ENCODE data around the gene RNF39. TPM values are rescaled to one million over a fixed set of nuclear protein-coding genes. Genes with fewer than 3 reads are reported as not detected.

RNF39 gene
- total and polyA plus RNA-seq, 2 of the 4 experiments (the other 2 are of a cell fraction) = not detected

- Histone ChIP-seq H2BK15ac (ENCODE audit: low read depth, low read length) (no peak overlapping the region), H4K5ac (ENCODE audit: low read depth, low read length) (no peak overlapping the region), H3K4ac (ENCODE audit: low read depth, low read length) (no peak overlapping the region), H2BK5ac (ENCODE audit: low read depth, low read length, poor library complexity, severe bottlenecking) (no peak overlapping the region), H3K79me1 (ENCODE audit: low read depth in 1 of 2, low read length in 2 of 2) (no peaks in the 10 kb centered on the region), H3K4me2 (ENCODE audit: low read depth, low read length) (no peak overlapping the region), H2BK120ac (ENCODE audit: low read depth, low read length) (no peak overlapping the region), H3K36me3 (ENCODE audit: control insufficient read depth, insufficient read depth, low read length) (no peaks in the 10 kb centered on the region), H3K9ac (ENCODE audit: low read depth, low read length) (no peak overlapping the region), H4K20me1 (ENCODE audit: insufficient read depth, low read length) (no peaks in the 10 kb centered on the region), H4K91ac (ENCODE audit: insufficient read depth, low read depth, low read length) (no peak overlapping the region), H3K14ac (replicated peaks; ENCODE audit: low read depth, low read length) (no peak overlapping the region), H3K18ac (ENCODE audit: low read depth, low read length) (no peak overlapping the region), H2BK20ac (ENCODE audit: low read depth, low read length) (no peak overlapping the region), H3K27me3 (ENCODE audit: control insufficient read depth, insufficient read depth, low read length) (peaks cover 60% of the 10 kb centered on the region), H4K8ac (ENCODE audit: low read depth in 2 of 2, low read length in 2 of 2) (no peak overlapping the region), H3K27ac (ENCODE audit: insufficient read depth, low read length) (no peak overlapping the region), H2AFZ (replicated peaks; ENCODE audit: low read length, poor library complexity) (no peak overlapping the region), H3K4me3 (ENCODE audit: insufficient read depth, low read depth, low read length) (no peak overlapping the region), H2AK9ac (replicated peaks; ENCODE audit: low read depth, low read length, poor library complexity) (no peak overlapping the region), H3K56ac (ENCODE audit: extremely low read depth, insufficient read depth, low read length) (no peak overlapping the region), H3K9me1 (ENCODE audit: insufficient read depth, low read length) (no peaks in the 10 kb centered on the region; the same call in 1 of the 2 replicates), H3K4me1 (ENCODE audit: control insufficient read depth, insufficient read depth, low read length) (peaks cover 6% of the 10 kb centered on the region), H3K9me3 (ENCODE audit: control insufficient read depth, insufficient read depth, low read length) (peaks cover 2% of the 10 kb centered on the region; the same call in 1 of the 2 replicates), H3K23ac (ENCODE audit: low read depth, low read length) (no peak overlapping the region), H2AK5ac (ENCODE audit: low read depth, low read length) (no peak overlapping the region)
- in situ Hi-C loops (cut with MboI; ENCODE audit: low sequenced_read_pairs) (no loop called here), dilution Hi-C loops (cut with HindIII; ENCODE audit: low sequenced_read_pairs, unreplicated experiment) (no loop called here), intact Hi-C loops (cut with micrococcal nuclease) (loop anchor here (5.0 kb wide), 1 partner anchor 117 kb away; no protein-coding TSS in a partner anchor)
- DNase-seq (no peak), ATAC-seq (ENCODE audit: low read depth) (no peak)
- no CpG with 5 or more reads among the region's 8 CpGs for WGBS, 2 experiments (ENCODE audit: extremely low coverage in 2 of 2, insufficient read length in 1 of 2)
- POLR2A ChIA-PET (ENCODE audit: unreplicated experiment) = no interaction called here
- no TSS peak for BruUV-seq (replicated peaks)
- TF ChIP-seq BHLHE40 (IDR thresholded peaks at IDR 0.05; ENCODE audit: low read depth, low read length) (no peak), CEBPB (IDR thresholded peaks at IDR 0.05; ENCODE audit: low read depth, low read length) (no peak), ELK1 (IDR thresholded peaks at IDR 0.05; ENCODE audit: borderline replicate concordance, low read depth, low read length) (no peak), MAFK (IDR thresholded peaks at IDR 0.05; ENCODE audit: low read depth, low read length) (no peak), RAD21 (IDR thresholded peaks at IDR 0.05; ENCODE audit: low read length) (no peak), CHD1 (IDR thresholded peaks at IDR 0.05; ENCODE audit: low read depth, low read length) (no peak), FOS (IDR thresholded peaks at IDR 0.05; ENCODE audit: low read depth, low read length) (no peak), RFX5 (IDR thresholded peaks at IDR 0.05; ENCODE audit: low read depth, low read length) (no peak), NFE2L2 (IDR thresholded peaks at IDR 0.05; ENCODE audit: low read depth, low read length) (no peak), CTCF (conservative IDR thresholded peaks at IDR 0.05; ENCODE audit: low read depth, low read length) (no peak), POLR2A (IDR thresholded peaks at IDR 0.05; ENCODE audit: low read depth, low read length) (no peak), MAZ (IDR thresholded peaks at IDR 0.05; ENCODE audit: borderline replicate concordance, low read depth, low read length) (no peak), MXI1 (IDR thresholded peaks at IDR 0.05; ENCODE audit: borderline replicate concordance, low read depth, low read length) (no peak), USF2 (IDR thresholded peaks at IDR 0.05; ENCODE audit: low read depth, low read length) (no peak)
- CTCF ChIA-PET = no interaction called here
Observed at GRCh38 chr6:30100154-30100553, 24.6 kb upstream of the RNF39 start.
